ENCODE data around the gene IKZF2. TPM values are rescaled to one million over a fixed set of nuclear protein-coding genes. Genes with fewer than 3 reads are reported as not detected.

Gene IKZF2
- total and polyA plus RNA-seq, 2 of the 4 experiments (the other 2 are of a cell fraction), result 2.1 to 25.5 TPM

GRCh38 chr2:213149949-213150314 is 1.5 kb downstream of the IKZF2 start:
- no peaks in the 10 kb centered on the region for H4K20me1 ChIP-seq (ENCODE audit: insufficient read depth, low read length)
- peak overlapping the region; percentile 98 for H2BK5ac ChIP-seq (ENCODE audit: low read depth, low read length, poor library complexity, severe bottlenecking)
- peak overlapping the region; percentile 93 for H3K27ac ChIP-seq (ENCODE audit: insufficient read depth, low read length)
- ChIA-PET POLR2A (ENCODE audit: unreplicated experiment) (no interaction called here), CTCF (interaction anchor here (1.2 kb wide), 2 partner anchors 152 to 373 kb away, joined by 3 to 8 read pairs; no protein-coding TSS in a partner anchor)
- H2BK120ac ChIP-seq (ENCODE audit: low read depth, low read length), result peak overlapping the region; percentile 75
- intact Hi-C loops (cut with micrococcal nuclease), result loop anchor here (1.0 to 5.0 kb wide), 5 partner anchors 127 to 288 kb away; no protein-coding TSS in a partner anchor
- WGBS, 2 experiments (ENCODE audit: extremely low coverage in 2 of 2, insufficient read length in 1 of 2), result no CpG with 5 or more reads among the region's 7 CpGs
- H3K4me1 ChIP-seq (ENCODE audit: control insufficient read depth, insufficient read depth, low read length), result no peaks in the 10 kb centered on the region
- H3K27me3 ChIP-seq (ENCODE audit: control insufficient read depth, insufficient read depth, low read length), result no peaks in the 10 kb centered on the region
- peak overlapping the region; percentile 66 for H4K91ac ChIP-seq (ENCODE audit: insufficient read depth, low read depth, low read length)
- peak overlapping the region; percentile 31; the same call in 1 of the 2 replicates for H3K23ac ChIP-seq (ENCODE audit: low read depth, low read length)
- peak overlapping the region; percentile 73 for H3K4me3 ChIP-seq (ENCODE audit: insufficient read depth, low read depth, low read length)
- no peak for TF ChIP-seq BHLHE40 (IDR thresholded peaks at IDR 0.05; ENCODE audit: low read depth, low read length)
- no peak for TF ChIP-seq POLR2A (IDR thresholded peaks at IDR 0.05; ENCODE audit: low read depth, low read length)
- TF ChIP-seq ELK1 (IDR thresholded peaks at IDR 0.05; ENCODE audit: borderline replicate concordance, low read depth, low read length), result no peak
- no peak for TF ChIP-seq SMC3 (IDR thresholded peaks at IDR 0.05; ENCODE audit: low read depth, low read length)
- TF ChIP-seq, protein P1, sequence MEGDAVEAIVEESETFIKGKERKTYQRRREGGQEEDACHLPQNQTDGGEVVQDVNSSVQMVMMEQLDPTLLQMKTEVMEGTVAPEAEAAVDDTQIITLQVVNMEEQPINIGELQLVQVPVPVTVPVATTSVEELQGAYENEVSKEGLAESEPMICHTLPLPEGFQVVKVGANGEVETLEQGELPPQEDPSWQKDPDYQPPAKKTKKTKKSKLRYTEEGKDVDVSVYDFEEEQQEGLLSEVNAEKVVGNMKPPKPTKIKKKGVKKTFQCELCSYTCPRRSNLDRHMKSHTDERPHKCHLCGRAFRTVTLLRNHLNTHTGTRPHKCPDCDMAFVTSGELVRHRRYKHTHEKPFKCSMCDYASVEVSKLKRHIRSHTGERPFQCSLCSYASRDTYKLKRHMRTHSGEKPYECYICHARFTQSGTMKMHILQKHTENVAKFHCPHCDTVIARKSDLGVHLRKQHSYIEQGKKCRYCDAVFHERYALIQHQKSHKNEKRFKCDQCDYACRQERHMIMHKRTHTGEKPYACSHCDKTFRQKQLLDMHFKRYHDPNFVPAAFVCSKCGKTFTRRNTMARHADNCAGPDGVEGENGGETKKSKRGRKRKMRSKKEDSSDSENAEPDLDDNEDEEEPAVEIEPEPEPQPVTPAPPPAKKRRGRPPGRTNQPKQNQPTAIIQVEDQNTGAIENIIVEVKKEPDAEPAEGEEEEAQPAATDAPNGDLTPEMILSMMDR (conservative IDR thresholded peaks at IDR 0.05; ENCODE audit: low read depth, low read length), result no peak
- TF ChIP-seq, protein P2, sequence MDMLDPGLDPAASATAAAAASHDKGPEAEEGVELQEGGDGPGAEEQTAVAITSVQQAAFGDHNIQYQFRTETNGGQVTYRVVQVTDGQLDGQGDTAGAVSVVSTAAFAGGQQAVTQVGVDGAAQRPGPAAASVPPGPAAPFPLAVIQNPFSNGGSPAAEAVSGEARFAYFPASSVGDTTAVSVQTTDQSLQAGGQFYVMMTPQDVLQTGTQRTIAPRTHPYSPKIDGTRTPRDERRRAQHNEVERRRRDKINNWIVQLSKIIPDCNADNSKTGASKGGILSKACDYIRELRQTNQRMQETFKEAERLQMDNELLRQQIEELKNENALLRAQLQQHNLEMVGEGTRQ (IDR thresholded peaks at IDR 0.05; ENCODE audit: low read depth, low read length), result no peak
- no peak for TF ChIP-seq FOS (IDR thresholded peaks at IDR 0.05; ENCODE audit: low read depth, low read length)
- TF ChIP-seq RCOR1 (IDR thresholded peaks at IDR 0.05; ENCODE audit: insufficient replicate concordance, low read length), result no peak
- peak overlapping the region; percentile 95 for H3K9ac ChIP-seq (ENCODE audit: low read depth, low read length)
- peak overlapping the region; percentile 86 for H2AFZ ChIP-seq (replicated peaks; ENCODE audit: low read length, poor library complexity)
- H3K9me3 ChIP-seq (ENCODE audit: control insufficient read depth, insufficient read depth, low read length), result no peaks in the 10 kb centered on the region
- ATAC-seq (ENCODE audit: low read depth) (no peak), DNase-seq (no peak)
- peak overlapping the region; percentile 85 for H3K4me2 ChIP-seq (ENCODE audit: low read depth, low read length)
- H2BK15ac ChIP-seq (ENCODE audit: low read depth, low read length), result no peak overlapping the region
- no peaks in the 10 kb centered on the region for H3K36me3 ChIP-seq (ENCODE audit: control insufficient read depth, insufficient read depth, low read length)
- H2AK5ac ChIP-seq (ENCODE audit: low read depth, low read length), result no peak overlapping the region
- 0 out of 2 replicates have a peak overlapping the region, but pooled peaks have one; percentile 22 for H2BK20ac ChIP-seq (ENCODE audit: low read depth, low read length)
- H3K79me1 ChIP-seq (ENCODE audit: low read depth in 1 of 2, low read length in 2 of 2), result peaks cover 8 to 9% of the 10 kb centered on the region in 2 experiments
- BruUV-seq (replicated peaks), result no TSS peak
- dilution Hi-C loops (cut with HindIII; ENCODE audit: low sequenced_read_pairs, unreplicated experiment), result no loop called here
- H3K56ac ChIP-seq (ENCODE audit: extremely low read depth, insufficient read depth, low read length), result peak overlapping the region; percentile 42
- H3K4ac ChIP-seq (ENCODE audit: low read depth, low read length), result peak overlapping the region; percentile 66
- peak overlapping the region; percentile 94 for H3K18ac ChIP-seq (ENCODE audit: low read depth, low read length)
- peak overlapping the region; percentile 57 to 77; a peak in 3 of 4 replicates for H4K8ac ChIP-seq (ENCODE audit: low read depth in 2 of 2, low read length in 2 of 2)
- H3K14ac ChIP-seq (replicated peaks; ENCODE audit: low read depth, low read length), result peak overlapping the region; percentile 48; the same call in 1 of the 2 replicates
- no peaks in the 10 kb centered on the region for H3K9me1 ChIP-seq (ENCODE audit: insufficient read depth, low read length)
- H2AK9ac ChIP-seq (replicated peaks; ENCODE audit: low read depth, low read length, poor library complexity), result no peak overlapping the region
- in situ Hi-C loops (cut with MboI; ENCODE audit: low sequenced_read_pairs), result loop anchor here (10.0 kb wide), 2 partner anchors 375 to 465 kb away; no protein-coding TSS in a partner anchor
- peak overlapping the region; percentile 30 for H4K5ac ChIP-seq (ENCODE audit: low read depth, low read length)

Data from IMR-90 (cell line).